Type B pancreatic cell (in vitro differentiated cells): ENCODE data around the gene INPP5A. TPM values are rescaled to one million over a fixed set of nuclear protein-coding genes. Genes with fewer than 3 reads are reported as not detected.

Experiments
- DNase-seq: peaks from one replicate; pipeline ENCODE4 v3.0.0; 2021; ENCODE audit warnings: mixed read lengths; ENCODE audit not compliant: unreplicated experiment; ENCODE audit errors: extremely low spot score
- H3K27ac Mint-ChIP-seq: 2 replicates; pipeline ENCODE4 v1.8.0; 2021; ENCODE audit warnings: mild to moderate bottlenecking, mixed read lengths
- H3K27me3 Mint-ChIP-seq: 2 replicates; pipeline ENCODE4 v1.8.0; 2021; ENCODE audit warnings: mixed read lengths
- H3K36me3 Mint-ChIP-seq: 2 replicates; pipeline ENCODE4 v1.8.0; 2021; ENCODE audit warnings: mixed read lengths
- H3K4me1 Mint-ChIP-seq: one replicate; pipeline ENCODE4 v1.8.0; 2021; ENCODE audit warnings: mixed read lengths; ENCODE audit not compliant: unreplicated experiment
- H3K4me3 Mint-ChIP-seq: 2 replicates; pipeline ENCODE4 v1.8.0; 2021; ENCODE audit warnings: mild to moderate bottlenecking, mixed read lengths
- H3K9me3 Mint-ChIP-seq: 2 replicates; pipeline ENCODE4 v1.8.0; 2021; ENCODE audit warnings: mixed read lengths
- CTCF ChIP-seq: fragments of 200-600 bp; sonication (generic); conservative IDR thresholded peaks from 2 replicates; pipeline ENCODE4 v1.5.0; 2021; ENCODE audit warnings: antibody characterized with exemption, mild to moderate bottlenecking
- total RNA-seq: library from RNA; stranded (reverse); gene quantifications from 2 replicates; pipeline ENCODE4 v1.2.1, GENCODE V29; 2021; ENCODE audit warnings: low replicate concordance

INPP5A gene
- total RNA-seq, 1 donor from 2014 or later: 26.6 TPM

- peaks cover 3% of the 10 kb centered on the region for H3K27me3 Mint-ChIP-seq
- DNase-seq: no peak
- no peaks in the 10 kb centered on the region for H3K36me3 Mint-ChIP-seq
- H3K4me3 Mint-ChIP-seq: no peak overlapping the region
- peaks cover 11% of the 10 kb centered on the region for H3K4me1 Mint-ChIP-seq
- no peaks in the 10 kb centered on the region for H3K9me3 Mint-ChIP-seq
- no peak for TF ChIP-seq CTCF
- no peak overlapping the region for H3K27ac Mint-ChIP-seq
These were observed 268.0 kb downstream of the INPP5A start for GRCh38 chr10:132805599-132805998.

- Mint-ChIP-seq H3K4me1 (peaks cover 11% of the 10 kb centered on the region), H3K27me3 (peaks cover 3% of the 10 kb centered on the region), H3K27ac (no peak overlapping the region), H3K9me3 (no peaks in the 10 kb centered on the region), H3K36me3 (no peaks in the 10 kb centered on the region), H3K4me3 (no peak overlapping the region)
- TF ChIP-seq CTCF: no peak
- no peak for DNase-seq
These were observed 268.5 kb downstream of the INPP5A start for GRCh38 chr10:132806110-132806509.

GRCh38 chr10:132806561-132807003, 269.0 kb downstream of the INPP5A start:
- Mint-ChIP-seq H3K4me1 (peaks cover 11% of the 10 kb centered on the region), H3K27ac (no peak overlapping the region), H3K36me3 (no peaks in the 10 kb centered on the region), H3K9me3 (no peaks in the 10 kb centered on the region), H3K27me3 (peaks cover 3% of the 10 kb centered on the region), H3K4me3 (no peak overlapping the region)
- no peak for TF ChIP-seq CTCF
- DNase-seq: no peak

GRCh38 chr10:132807621-132808049, 270.0 kb downstream of the INPP5A start:
- no peak for TF ChIP-seq CTCF
- Mint-ChIP-seq H3K4me1 (peaks cover 11% of the 10 kb centered on the region), H3K27me3 (peaks cover 3% of the 10 kb centered on the region), H3K36me3 (no peaks in the 10 kb centered on the region), H3K4me3 (no peak overlapping the region), H3K9me3 (no peaks in the 10 kb centered on the region), H3K27ac (no peak overlapping the region)
- no peak for DNase-seq

GRCh38 chr10:132808383-132809231, 271.0 kb downstream of the INPP5A start:
- no peaks in the 10 kb centered on the region for H3K9me3 Mint-ChIP-seq
- H3K36me3 Mint-ChIP-seq: no peaks in the 10 kb centered on the region
- TF ChIP-seq CTCF: no peak
- H3K27me3 Mint-ChIP-seq: peaks cover 3% of the 10 kb centered on the region
- DNase-seq: no peak
- H3K4me1 Mint-ChIP-seq: peaks cover 11% of the 10 kb centered on the region
- no peak overlapping the region for H3K4me3 Mint-ChIP-seq
- no peak overlapping the region for H3K27ac Mint-ChIP-seq
